IPS-15b (cell line): Measurements from ENCODE around the gene ARFRP1.
A peak's percentile ranks its signal among the peaks of the same experiment; 100 is the strongest.

Experiments
- H3K27me3 ChIP-seq: one replicate; pipeline ENCODE4 v1.6.1; 2013; ENCODE audit warnings: low read length; ENCODE audit not compliant: control insufficient read depth, insufficient read depth
- H3K36me3 ChIP-seq: one replicate; pipeline ENCODE4 v1.6.1; 2013; ENCODE audit warnings: low read length; ENCODE audit not compliant: control insufficient read depth, insufficient read depth
- H3K4me1 ChIP-seq: one replicate; pipeline ENCODE4 v1.6.1; 2013; ENCODE audit warnings: mild to moderate bottlenecking, low read length; ENCODE audit not compliant: control insufficient read depth, insufficient read depth
- H3K4me3 ChIP-seq: one replicate; pipeline ENCODE4 v1.5.1; 2013; ENCODE audit warnings: low read depth, low read length
- H3K9ac ChIP-seq: one replicate; pipeline ENCODE4 v1.6.1; 2013; ENCODE audit warnings: low read depth, mild to moderate bottlenecking, low read length
- H3K9me3 ChIP-seq: one replicate; pipeline ENCODE4 v1.6.1; 2013; ENCODE audit warnings: mild to moderate bottlenecking, low read length; ENCODE audit not compliant: control insufficient read depth, insufficient read depth

Gene ARFRP1

GRCh38 chr20:63712191-63712590 lies 4.4 kb upstream of the ARFRP1 start:
- no peak overlapping the region for H3K9ac ChIP-seq
- no peak overlapping the region for H3K4me3 ChIP-seq
- H3K9me3 ChIP-seq, result no peaks in the 10 kb centered on the region
- H3K27me3 ChIP-seq, result no peaks in the 10 kb centered on the region
- no peaks in the 10 kb centered on the region for H3K4me1 ChIP-seq
- H3K36me3 ChIP-seq, result peaks cover 6% of the 10 kb centered on the region

DNA sequence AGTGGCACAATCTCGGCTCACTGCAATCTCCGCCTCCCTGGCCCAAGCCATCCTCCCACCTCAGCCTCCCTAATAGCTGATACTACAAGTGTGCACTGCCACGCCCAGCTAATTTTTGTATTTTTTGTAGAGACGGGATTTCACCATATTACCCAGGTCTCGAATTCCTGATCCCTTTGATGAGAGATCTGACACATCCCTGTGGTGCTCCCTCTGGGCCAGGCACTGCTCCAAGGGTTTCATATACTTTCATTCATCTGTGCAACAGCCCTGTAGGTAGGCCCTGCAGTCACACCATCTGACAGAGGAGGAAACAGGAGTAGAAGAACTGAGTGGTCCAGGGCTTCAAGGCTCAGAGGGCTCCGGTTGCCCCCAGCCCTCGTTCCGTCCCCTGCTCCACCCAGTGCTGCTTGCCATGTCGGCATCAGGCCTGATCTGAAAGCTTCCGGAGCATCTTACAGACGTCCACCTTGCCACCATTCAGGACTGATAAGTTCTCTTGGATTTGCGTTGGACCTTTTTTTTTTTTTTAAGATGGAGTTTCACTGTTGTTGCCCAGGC lies 3.4 kb upstream of the ARFRP1 start:
- Histone ChIP-seq H3K4me1 (no peaks in the 10 kb centered on the region), H3K27me3 (no peaks in the 10 kb centered on the region), H3K36me3 (peaks cover 11% of the 10 kb centered on the region), H3K9ac (no peak overlapping the region), H3K4me3 (no peak overlapping the region), H3K9me3 (no peaks in the 10 kb centered on the region)

- peaks cover 30% of the 10 kb centered on the region for H3K36me3 ChIP-seq
- H3K9me3 ChIP-seq, result no peaks in the 10 kb centered on the region
- H3K9ac ChIP-seq, result no peak overlapping the region
- no peaks in the 10 kb centered on the region for H3K4me1 ChIP-seq
- H3K27me3 ChIP-seq, result no peaks in the 10 kb centered on the region
- H3K4me3 ChIP-seq, result peak overlapping the region; percentile 89
These were observed 1.4 kb upstream of the ARFRP1 start for GRCh38 chr20:63709149-63709527.

- peak overlapping the region; percentile 79 for H3K9ac ChIP-seq
These were observed 749 bp upstream of the ARFRP1 start for GRCh38 chr20:63708301-63709148.

DNA sequence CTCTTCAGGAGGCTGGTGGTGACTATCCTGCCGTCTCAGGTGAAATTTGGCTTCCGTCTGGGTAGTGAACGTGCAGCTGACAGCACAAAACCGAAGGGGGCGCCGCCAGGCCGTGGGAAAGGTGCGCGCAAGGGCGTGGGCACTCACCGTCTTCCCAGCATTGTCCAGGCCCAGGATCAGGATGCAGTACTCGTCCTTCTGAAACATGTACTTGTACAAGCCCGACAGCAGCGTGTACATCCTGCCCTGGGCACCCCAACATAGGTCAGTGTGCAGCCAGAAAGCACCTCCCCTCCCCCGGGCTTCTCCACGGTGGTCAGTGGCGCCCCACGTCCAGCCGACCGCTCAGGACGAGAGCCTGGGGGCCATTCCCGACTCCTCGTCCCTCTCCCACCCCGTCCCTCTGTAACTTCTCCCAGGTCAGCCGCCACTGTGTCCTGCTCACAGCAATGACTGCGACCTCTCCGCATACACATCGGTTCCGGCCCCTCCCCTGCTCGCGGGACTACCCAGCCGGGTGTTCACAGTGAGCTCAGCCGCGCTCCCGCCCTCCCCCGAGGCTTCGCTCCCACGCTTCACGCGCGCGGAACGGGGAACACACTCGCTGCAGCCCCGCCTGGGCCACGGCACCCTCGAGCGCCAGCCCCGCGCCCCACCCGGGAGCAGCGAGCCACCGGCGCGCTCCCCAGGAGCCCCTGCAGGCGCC lies 771 bp downstream of the ARFRP1 start:
- peak overlapping the region; percentile 89 for H3K4me3 ChIP-seq
- H3K27me3 ChIP-seq, result no peaks in the 10 kb centered on the region
- H3K9ac ChIP-seq, result peak overlapping the region; percentile 47
- H3K9me3 ChIP-seq, result no peaks in the 10 kb centered on the region
- no peaks in the 10 kb centered on the region for H3K4me1 ChIP-seq
- H3K36me3 ChIP-seq, result peaks cover 31% of the 10 kb centered on the region

More at GRCh38 chr20:63708301-63709148, 749 bp upstream of the ARFRP1 start:
- no peaks in the 10 kb centered on the region for H3K4me1 ChIP-seq
- H3K9me3 ChIP-seq, result no peaks in the 10 kb centered on the region
- no peaks in the 10 kb centered on the region for H3K27me3 ChIP-seq
- peak overlapping the region; percentile 89 for H3K4me3 ChIP-seq
- H3K36me3 ChIP-seq, result peaks cover 31% of the 10 kb centered on the region

DNA sequence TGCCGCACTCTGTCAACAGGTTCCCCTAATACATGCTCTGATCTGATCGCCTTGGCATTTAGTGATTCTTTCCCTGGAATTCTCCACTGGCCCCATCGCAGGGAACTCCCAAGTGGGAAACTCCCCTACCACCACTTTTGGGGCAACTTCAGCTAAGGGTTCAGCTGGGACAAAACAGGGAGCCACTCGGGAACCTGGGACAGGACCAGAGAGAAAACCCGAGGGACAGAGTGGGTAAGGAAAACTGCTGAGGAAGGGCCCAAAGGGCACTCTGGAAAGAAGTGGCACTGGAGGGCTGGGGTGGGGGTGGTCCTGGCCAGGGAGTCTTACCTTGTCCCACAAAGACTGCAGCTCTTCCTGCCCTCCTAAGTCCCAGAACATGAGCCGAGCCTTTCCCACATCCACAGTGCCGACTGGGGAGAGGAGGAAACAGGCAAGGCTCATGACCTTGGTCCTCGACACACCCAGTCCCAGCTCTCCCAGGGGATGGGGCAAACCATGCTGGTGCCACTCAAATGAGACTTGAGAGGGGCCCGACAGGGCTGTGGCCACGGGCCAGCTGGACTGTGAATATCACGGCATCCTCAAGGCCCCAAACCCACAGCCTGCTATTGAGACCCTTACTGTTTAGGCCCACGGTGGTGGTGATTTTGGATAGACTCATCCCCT lies 1.6 kb downstream of the ARFRP1 start:
- Histone ChIP-seq H3K9me3 (no peaks in the 10 kb centered on the region), H3K4me1 (no peaks in the 10 kb centered on the region), H3K36me3 (peaks cover 28% of the 10 kb centered on the region), H3K4me3 (peak overlapping the region; percentile 89), H3K27me3 (no peaks in the 10 kb centered on the region), H3K9ac (no peak overlapping the region)

DNA sequence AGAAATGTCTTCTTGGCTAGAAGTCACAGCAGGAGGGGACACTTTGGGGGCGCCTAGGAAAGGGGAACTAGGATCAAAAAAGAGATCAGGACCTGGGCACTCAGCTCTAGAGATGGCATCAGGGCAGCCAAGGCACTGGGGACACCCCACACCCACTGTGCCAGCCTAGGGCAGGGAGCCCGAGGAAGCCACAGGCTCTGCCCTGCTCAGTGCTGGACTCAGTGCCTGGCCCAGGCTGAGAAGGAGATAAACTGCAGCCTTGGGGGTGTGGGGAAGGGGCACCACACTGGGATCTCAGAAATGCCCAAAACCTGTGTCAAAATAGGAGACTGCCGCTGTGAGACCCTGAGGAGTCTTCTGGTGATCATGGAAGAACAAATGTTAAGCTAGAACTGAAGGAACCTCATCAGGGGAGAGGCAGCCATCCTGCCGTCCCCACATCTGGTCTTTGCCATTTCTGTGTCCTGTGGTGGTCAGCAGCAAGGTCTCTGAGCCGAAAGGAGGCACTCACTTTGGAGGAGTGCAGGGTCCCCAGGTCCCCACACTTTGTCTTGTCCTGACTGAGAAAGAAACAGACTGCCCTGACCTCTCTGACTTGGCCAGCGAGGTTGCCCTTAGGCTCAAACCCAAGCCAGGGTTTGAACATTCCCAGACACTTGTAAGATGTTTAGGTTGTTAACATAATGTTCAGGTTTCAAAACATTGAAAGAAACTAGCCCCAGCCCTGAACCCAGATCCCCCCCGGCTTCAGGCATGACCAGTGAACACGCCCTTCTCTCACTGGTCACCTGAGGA lies 2.3 kb downstream of the ARFRP1 start:
- no peaks in the 10 kb centered on the region for H3K27me3 ChIP-seq
- H3K4me3 ChIP-seq, result no peak overlapping the region
- H3K9ac ChIP-seq, result no peak overlapping the region

DNA sequence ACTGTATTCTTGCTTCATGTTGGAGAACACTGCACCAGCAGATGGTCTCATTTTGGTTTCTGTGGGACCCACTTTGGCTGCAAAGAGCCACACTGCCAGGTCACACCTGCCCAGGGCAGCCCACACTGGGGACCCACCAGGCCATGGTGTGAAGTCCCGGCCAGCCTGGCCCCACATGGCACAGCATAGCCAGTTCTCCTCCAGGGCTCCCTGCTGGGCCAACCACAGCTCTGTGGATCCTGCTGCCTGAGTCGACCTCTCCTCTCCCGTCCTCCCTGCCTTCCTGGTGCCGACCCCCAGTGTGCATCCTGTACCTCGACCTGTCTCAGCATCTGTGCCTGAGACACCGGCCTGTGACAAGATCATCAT lies 3.0 kb downstream of the ARFRP1 start:
- Histone ChIP-seq H3K27me3 (no peaks in the 10 kb centered on the region), H3K4me3 (no peak overlapping the region), H3K4me1 (no peaks in the 10 kb centered on the region), H3K9ac (no peak overlapping the region), H3K9me3 (no peaks in the 10 kb centered on the region), H3K36me3 (peaks cover 26% of the 10 kb centered on the region)

More for the DNA sequence above, 2.3 kb downstream of the ARFRP1 start:
- Histone ChIP-seq H3K36me3 (peaks cover 26% of the 10 kb centered on the region), H3K9me3 (no peaks in the 10 kb centered on the region), H3K4me1 (no peaks in the 10 kb centered on the region)

GRCh38 chr20:63703976-63704748 lies 3.6 kb downstream of the ARFRP1 start:
- H3K9me3 ChIP-seq, result no peaks in the 10 kb centered on the region
- no peak overlapping the region for H3K9ac ChIP-seq
- no peaks in the 10 kb centered on the region for H3K27me3 ChIP-seq
- H3K36me3 ChIP-seq, result peaks cover 26% of the 10 kb centered on the region
- no peak overlapping the region for H3K4me3 ChIP-seq
- H3K4me1 ChIP-seq, result peaks cover 2% of the 10 kb centered on the region

GRCh38 chr20:63703471-63703975 lies 4.3 kb downstream of the ARFRP1 start:
- Histone ChIP-seq H3K9ac (no peak overlapping the region), H3K4me1 (peaks cover 2% of the 10 kb centered on the region), H3K27me3 (no peaks in the 10 kb centered on the region), H3K9me3 (no peaks in the 10 kb centered on the region), H3K36me3 (peaks cover 26% of the 10 kb centered on the region), H3K4me3 (no peak overlapping the region)
